H1 (cell line): ENCODE data around the gene ARHGEF1. TPM values are rescaled to one million over a fixed set of nuclear protein-coding genes. Genes with fewer than 3 reads are reported as not detected.
A peak's percentile ranks its signal among the peaks of the same experiment; 100 is the strongest.

Experiments
- CBX5 ChIP-seq: fragments of 300-800, 300-1000 bp; sonication (generic); IDR thresholded peaks from 2 replicates; pipeline ENCODE4 v1.7.1; 2016; ENCODE audit warnings: antibody characterized with exemption, low read length, low read depth
- EZH2 ChIP-seq: fragments of 200-600 bp; sonication (generic); IDR thresholded peaks from 2 replicates; pipeline ENCODE4 v1.7.1; 2012; ENCODE audit warnings: low read depth, mild to moderate bottlenecking, moderate library complexity, low read length, inconsistent platforms; ENCODE audit not compliant: severe bottlenecking
- RBBP5 ChIP-seq: IDR thresholded peaks from 2 replicates; pipeline ENCODE4 v1.7.1; 2012; ENCODE audit warnings: low read depth, mild to moderate bottlenecking, inconsistent platforms, low read length, moderate library complexity, borderline replicate concordance
- TBP ChIP-seq: IDR thresholded peaks from 2 replicates; pipeline ENCODE4 v1.6.1; 2011; ENCODE audit warnings: low read depth, low read length, improper control_type of control experiment
- polyA plus RNA-seq, 7 experiments: library from polyadenylated mRNA; depleted of rRNA in 3 of 7; stranded (reverse) in 5 of 7; unstranded in 2 of 7; fragments of >200 nt in 5 of 7; fragments of 200-250 nt in 2 of 7; gene quantifications; 1 replicate in 5 of 7; 2 replicates in 1 of 7; 4 replicates in 1 of 7; pipeline versions ENCODE4 v1.2.1 to v1.2.3, GENCODE V29; 2011 to 2013; ENCODE audit warnings: missing spikeins in 2 of 7, mixed read lengths in 2 of 7
- total RNA-seq: library from RNA; stranded (reverse); fragmentation: NEBNext Ultra II Directional; extraction: Animal tissue kit (Norgen Biotek cat#: 25700); gene quantifications from 2 replicates; pipeline ENCODE4 v1.2.1, GENCODE V29; 2021
- TF ChIP-seq, protein P1 (sequence below): IDR thresholded peaks from 2 replicates; pipeline ENCODE4 v1.6.1; 2012; ENCODE audit warnings: inconsistent platforms

ARHGEF1 gene
- total and polyA plus RNA-seq, 2 of the 8 experiments (the other 6 are each of a cell fraction or from before 2014, with no cell fraction given) = 23.0 to 49.0 TPM

DNA sequence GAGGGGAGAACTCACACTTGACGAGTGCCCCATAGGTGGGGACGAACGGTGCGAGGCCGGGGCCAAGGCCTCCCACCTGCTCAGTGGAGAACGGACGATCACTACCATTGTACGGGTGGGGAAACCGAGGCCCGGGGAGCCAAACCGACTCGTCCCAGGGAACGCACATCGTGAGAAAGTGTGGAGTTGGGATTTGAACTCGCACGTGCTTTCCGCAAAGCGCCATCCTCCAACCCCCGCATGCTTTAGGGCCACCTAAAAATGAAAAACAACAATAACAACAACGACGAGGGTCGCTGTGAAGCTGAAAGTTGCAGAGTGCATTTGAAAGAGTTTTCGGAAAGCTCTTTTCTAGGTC, 458 bp downstream of the ARHGEF1 start (continued):
- TF ChIP-seq EZH2 (no peak), RBBP5 (no peak), TBP (no peak), CBX5 (no peak)
- TF ChIP-seq, protein P1, sequence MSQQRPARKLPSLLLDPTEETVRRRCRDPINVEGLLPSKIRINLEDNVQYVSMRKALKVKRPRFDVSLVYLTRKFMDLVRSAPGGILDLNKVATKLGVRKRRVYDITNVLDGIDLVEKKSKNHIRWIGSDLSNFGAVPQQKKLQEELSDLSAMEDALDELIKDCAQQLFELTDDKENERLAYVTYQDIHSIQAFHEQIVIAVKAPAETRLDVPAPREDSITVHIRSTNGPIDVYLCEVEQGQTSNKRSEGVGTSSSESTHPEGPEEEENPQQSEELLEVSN = peak; percentile 43; the same call in 1 of the 2 replicates
